ENCODE measurements around the gene FAHD1.

Gene FAHD1

GRCh38 chr16:1831186-1832075 is 4.4 kb downstream of the FAHD1 start:
- no peak overlapping the region for H3K27ac ChIP-seq
- no peak overlapping the region for H3K4me3 ChIP-seq
- TF ChIP-seq CTCF (IDR thresholded peaks at IDR 0.05): no peak
- no peak for DNase-seq (ENCODE audit: low spot score)

DNA sequence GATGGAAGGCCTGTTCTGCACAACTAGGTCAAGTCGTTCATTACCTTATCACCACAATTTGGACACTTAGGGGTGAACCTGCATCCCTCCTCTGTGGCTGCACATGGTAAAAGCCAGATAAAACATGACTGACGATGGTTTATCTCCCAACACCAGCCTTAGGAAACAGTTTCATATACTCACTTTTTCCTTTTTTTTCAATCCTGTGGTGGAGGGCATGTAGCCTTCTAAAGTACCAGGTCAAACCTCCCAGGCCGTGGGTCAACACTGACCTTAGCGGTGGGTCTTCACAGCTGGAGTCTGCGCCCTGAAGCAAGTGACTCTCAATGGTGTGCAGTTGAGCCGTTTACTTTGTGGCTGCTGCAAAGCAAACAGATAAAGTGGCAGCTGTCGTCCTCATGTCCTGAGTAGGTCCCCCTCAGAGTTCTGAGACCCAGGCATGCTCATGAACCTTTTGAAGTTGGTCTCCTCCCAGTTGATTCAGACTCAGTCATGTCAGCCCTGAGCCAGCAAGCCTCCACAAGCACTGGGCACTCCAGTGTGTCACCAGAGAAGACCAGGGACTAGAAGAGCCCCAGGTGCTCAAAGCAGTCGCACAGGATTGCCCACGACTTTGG is 5.9 kb downstream of the FAHD1 start:
- Histone ChIP-seq H3K4me3 (no peak overlapping the region), H3K27ac (no peak overlapping the region)
- no peak for TF ChIP-seq CTCF (IDR thresholded peaks at IDR 0.05)
- no peak for DNase-seq (ENCODE audit: low spot score)

DNA sequence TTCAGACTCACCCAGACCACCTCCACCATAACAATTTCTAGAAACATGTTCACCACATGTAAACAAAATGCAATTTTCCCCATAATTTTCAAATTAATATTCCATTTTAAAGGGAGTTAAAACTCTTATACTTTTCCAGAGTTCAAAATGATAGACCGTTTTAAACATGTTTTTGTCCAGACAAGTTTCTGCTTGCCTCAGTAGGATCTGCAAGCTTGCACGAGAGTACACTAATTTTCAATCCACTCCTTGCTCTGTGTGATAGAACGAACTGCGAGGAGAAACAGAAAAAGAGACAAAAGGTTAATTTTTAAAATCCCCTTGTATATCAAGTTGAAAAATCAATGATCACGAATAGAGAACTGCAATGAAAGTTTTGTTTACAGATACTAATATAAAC is 7.1 kb downstream of the FAHD1 start:
- no peak overlapping the region for H3K27ac ChIP-seq
- no peak for DNase-seq (ENCODE audit: low spot score)

DNA sequence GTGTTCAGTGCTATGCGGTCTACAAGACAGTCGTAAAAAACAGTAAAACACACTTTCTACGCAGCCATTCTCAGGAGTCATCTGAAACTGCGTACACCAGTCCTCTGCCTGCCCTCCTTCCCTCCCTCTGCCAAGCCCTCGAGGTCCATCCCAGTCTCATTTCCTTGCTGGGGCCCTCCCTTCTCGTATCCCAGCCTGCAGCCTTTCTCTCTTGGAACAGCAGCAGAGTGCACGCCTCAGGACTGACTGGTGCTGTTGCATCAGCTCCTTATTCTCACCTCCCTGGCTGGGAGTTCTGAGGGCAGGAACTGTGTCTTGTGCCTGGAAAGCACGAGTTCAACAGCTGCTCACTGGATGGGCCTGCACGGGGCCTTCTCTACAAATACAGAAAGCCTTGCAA is 12.5 kb downstream of the FAHD1 start:
- TF ChIP-seq CTCF (IDR thresholded peaks at IDR 0.05): no peak
- no peak overlapping the region for H3K27ac ChIP-seq
- no peak for DNase-seq (ENCODE audit: low spot score)
- no peak overlapping the region for H3K4me3 ChIP-seq

More for the DNA sequence above, 7.1 kb downstream of the FAHD1 start:
- no peak for TF ChIP-seq CTCF (IDR thresholded peaks at IDR 0.05)
- H3K4me3 ChIP-seq: no peak overlapping the region

DNA sequence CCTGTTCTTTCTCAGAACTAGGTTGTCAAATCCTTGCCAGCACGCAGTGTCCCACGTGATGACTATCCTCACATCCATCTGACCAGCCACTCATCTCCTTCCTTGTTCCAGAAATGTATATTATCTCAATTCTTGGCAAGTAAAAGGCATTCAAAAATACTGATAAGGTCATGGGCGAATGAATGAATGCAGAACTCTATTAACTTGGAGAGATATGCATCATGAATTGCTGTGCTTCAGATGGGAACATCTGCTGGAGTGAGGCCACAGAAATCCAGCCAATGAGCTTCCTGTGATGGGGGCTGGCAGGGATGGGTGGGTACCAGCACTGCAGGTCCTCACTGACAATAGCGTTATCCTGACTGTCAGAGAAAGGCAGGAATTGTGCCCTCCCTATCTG is 19.0 kb downstream of the FAHD1 start:
- Histone ChIP-seq H3K4me3 (no peak overlapping the region), H3K27ac (no peak overlapping the region)
- no peak for DNase-seq (ENCODE audit: low spot score)
- TF ChIP-seq CTCF (IDR thresholded peaks at IDR 0.05): no peak

- no peak for DNase-seq (ENCODE audit: low spot score)
- TF ChIP-seq CTCF (IDR thresholded peaks at IDR 0.05): no peak
- H3K4me3 ChIP-seq: no peak overlapping the region
- H3K27ac ChIP-seq: no peak overlapping the region
Observed at GRCh38 chr16:1846416-1846815, 19.4 kb downstream of the FAHD1 start.

DNA sequence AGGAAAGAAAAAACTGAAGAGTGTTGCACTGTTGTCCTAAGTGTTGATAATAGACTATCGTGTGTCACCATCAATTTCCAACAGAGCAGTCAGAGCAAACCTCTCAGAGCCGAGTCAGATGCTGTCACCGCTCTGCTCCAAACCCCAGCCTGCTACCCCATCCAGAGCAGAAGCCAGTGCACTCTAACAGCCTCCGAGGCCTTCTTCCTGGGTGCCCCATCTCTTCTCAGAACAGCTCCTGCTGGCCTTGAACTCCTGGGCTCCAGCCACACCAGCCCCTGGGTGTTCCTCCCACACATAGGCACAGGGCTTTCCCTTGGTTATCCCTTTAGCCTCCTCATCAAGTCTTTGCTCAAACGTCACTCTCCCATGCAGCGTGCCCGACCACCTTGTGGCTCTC is 24.0 kb downstream of the FAHD1 start:
- no peak for TF ChIP-seq CTCF (IDR thresholded peaks at IDR 0.05)
- H3K27ac ChIP-seq: no peak overlapping the region
- DNase-seq (ENCODE audit: low spot score): no peak
- no peak overlapping the region for H3K4me3 ChIP-seq
